ENCODE measurements around the gene ACSF3. TPM values are rescaled to one million over a fixed set of nuclear protein-coding genes. Genes with fewer than 3 reads are reported as not detected.
"Not testable (repeated sequence)": the region's sequence is repeated elsewhere in the genome, so short reads cannot be mapped to it uniquely, and the experiment has no call there.

The ACSF3 gene
- total RNA-seq, 1 donor from 2014 or later, result 16.2 TPM

- no peak for DNase-seq
Measured at GRCh38 chr16:89055894-89056555, 37.6 kb upstream of the ACSF3 start.

- DNase-seq, result no peak
Measured at GRCh38 chr16:89056592-89056991, 37.1 kb upstream of the ACSF3 start.

GRCh38 chr16:89057738-89058137 is 35.9 kb upstream of the ACSF3 start:
- no peak for DNase-seq

- DNase-seq, result no peak
Measured at GRCh38 chr16:89058812-89059211, 34.8 kb upstream of the ACSF3 start.

GRCh38 chr16:89060207-89060794 is 33.4 kb upstream of the ACSF3 start:
- no peak for DNase-seq

GRCh38 chr16:89061086-89061485 is 32.6 kb upstream of the ACSF3 start:
- DNase-seq, result no peak

GRCh38 chr16:89061590-89062380 is 31.9 kb upstream of the ACSF3 start:
- DNase-seq, result no peak

- DNase-seq, result no peak
Measured at GRCh38 chr16:89062389-89063345, 31.0 kb upstream of the ACSF3 start.

- no peak for DNase-seq
Measured at GRCh38 chr16:89063768-89064320, 29.8 kb upstream of the ACSF3 start.

- DNase-seq, result no peak
Measured at GRCh38 chr16:89064606-89065457, 28.8 kb upstream of the ACSF3 start.

- no peak for DNase-seq
Measured at GRCh38 chr16:89065458-89065822, 28.2 kb upstream of the ACSF3 start.

GRCh38 chr16:89066721-89067120 is 26.9 kb upstream of the ACSF3 start:
- no peak for DNase-seq

- no peak for DNase-seq
Measured at GRCh38 chr16:89067677-89068443, 25.8 kb upstream of the ACSF3 start.

- DNase-seq, result not testable (repeated sequence)
Measured at GRCh38 chr16:89068814-89069616, 24.6 kb upstream of the ACSF3 start.

- no peak for DNase-seq
Measured at GRCh38 chr16:89069920-89070319, 23.7 kb upstream of the ACSF3 start.

GRCh38 chr16:89070590-89070989 is 23.1 kb upstream of the ACSF3 start:
- DNase-seq, result no peak

- DNase-seq, result no peak
Measured at GRCh38 chr16:89071686-89072547, 21.7 kb upstream of the ACSF3 start.

GRCh38 chr16:89072548-89073130 is 21.0 kb upstream of the ACSF3 start:
- DNase-seq, result no peak
